Stimulated activated CD8-positive, alpha-beta memory T cell treated with anti-CD3 and anti-CD28 coated beads, Interleukin-15, amount 100 ng/mL, for 1 hour (primary cell): ENCODE data around the gene BMPER.

Source experiments
- DNase-seq: peaks from one replicate; pipeline ENCODE4 v3.0.0-alpha.2; 2020; ENCODE audit warnings: low read depth

BMPER gene

DNA sequence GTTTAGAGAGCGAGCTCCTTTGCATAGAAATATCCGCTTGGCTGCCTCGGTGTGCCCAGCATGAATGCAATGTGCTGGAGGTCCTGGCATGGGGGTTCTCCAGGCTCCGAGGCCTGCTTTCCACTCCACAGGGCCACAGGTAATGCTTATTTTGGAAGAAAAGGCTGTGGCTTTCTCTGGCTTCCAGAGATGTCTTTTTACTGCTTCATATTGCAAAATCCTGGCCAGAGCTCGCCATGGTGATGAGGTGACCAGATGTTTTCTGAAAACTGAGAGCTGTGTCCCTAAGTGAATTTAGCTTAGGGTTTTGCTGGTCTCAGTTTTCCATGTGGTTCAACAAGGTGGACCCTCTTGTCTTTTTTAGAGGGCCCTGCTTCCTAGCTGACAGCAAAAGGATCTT lies 65.2 kb downstream of the BMPER start:
- DNase-seq = no peak

GRCh38 chr7:33971106-33971505 lies 65.8 kb downstream of the BMPER start:
- DNase-seq = no peak

DNA sequence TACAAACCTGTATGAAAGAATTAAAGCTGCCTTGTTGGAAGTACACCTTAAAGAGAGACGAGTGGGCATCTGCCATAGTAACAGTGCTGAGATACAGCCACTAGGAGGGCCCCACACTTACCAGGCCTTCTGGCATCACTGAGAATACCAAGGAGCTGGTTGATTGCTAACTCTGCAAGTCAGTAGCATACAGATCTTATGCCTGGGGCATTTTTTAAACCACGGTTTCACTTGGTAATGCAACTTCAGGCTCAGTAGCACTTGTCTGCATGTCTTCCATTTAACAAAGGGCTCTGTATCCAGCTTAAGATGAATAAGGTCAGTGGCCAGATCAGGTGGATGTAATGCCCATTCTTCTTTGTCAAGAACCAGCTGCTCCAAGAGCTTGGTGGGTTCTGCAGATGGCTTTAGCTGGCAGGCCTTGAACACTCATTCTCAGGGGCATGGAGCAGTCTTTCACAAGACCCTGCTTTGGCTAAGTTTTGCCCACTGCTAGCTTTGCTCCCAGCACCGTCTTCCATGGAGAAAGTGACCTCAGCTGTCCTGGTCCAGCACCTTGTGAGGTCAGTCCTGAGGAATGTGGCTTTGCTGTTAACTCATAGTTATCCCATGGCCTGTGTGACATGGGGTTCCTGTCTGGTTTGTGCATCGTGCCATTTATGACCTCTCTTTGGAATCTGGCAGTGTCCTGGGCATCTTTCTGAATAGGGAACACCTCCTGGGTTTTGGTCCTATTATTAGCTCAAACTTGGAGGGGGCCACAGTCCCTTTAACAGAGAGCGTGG lies 68.1 kb downstream of the BMPER start:
- no peak for DNase-seq

DNA sequence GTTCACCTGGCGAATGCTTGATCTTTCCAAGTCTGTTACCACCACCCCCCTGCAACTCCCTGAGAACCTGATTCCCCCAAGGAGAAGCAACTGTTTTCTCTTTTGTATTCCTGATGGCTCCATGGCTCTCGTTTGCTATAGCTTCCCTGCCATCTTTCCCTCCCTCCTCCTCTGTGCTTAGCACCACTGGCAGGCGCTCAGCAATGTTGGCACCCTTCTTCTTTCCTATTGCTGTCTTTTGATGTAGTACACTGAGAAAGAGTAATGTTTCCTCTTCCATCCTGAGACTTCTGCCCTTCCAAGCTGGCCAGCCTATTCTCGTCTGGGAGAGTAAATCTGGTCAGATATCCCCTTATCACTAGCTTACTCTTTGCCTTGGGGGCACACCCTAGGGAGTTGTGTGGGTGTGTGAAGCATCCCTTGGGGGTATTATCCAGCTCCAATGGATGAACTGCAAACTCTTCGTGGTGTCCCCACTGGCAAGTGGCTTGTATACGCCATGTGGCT lies 74.0 kb downstream of the BMPER start:
- no peak for DNase-seq

- DNase-seq = no peak
Observed at GRCh38 chr7:33979807-33980355, 74.5 kb downstream of the BMPER start.

DNA sequence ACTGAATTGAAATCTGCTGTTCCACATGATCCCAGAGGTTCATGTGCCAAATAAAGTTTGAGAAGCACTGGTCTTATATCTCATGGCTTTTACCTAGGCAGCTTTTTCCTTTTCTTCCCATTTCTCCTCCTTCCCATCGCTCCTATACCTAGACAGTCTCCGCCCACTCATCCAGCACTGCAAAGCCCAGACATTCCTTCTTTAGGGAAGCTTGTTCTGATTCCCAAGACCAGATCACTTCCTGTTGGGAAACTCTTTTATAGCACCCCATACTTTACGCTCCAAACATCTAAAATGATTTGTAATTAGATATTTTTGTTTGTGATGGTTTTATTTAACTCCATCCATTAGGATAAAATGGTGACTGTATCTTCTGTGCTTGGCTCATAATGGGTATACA lies 75.9 kb downstream of the BMPER start:
- no peak for DNase-seq

DNA sequence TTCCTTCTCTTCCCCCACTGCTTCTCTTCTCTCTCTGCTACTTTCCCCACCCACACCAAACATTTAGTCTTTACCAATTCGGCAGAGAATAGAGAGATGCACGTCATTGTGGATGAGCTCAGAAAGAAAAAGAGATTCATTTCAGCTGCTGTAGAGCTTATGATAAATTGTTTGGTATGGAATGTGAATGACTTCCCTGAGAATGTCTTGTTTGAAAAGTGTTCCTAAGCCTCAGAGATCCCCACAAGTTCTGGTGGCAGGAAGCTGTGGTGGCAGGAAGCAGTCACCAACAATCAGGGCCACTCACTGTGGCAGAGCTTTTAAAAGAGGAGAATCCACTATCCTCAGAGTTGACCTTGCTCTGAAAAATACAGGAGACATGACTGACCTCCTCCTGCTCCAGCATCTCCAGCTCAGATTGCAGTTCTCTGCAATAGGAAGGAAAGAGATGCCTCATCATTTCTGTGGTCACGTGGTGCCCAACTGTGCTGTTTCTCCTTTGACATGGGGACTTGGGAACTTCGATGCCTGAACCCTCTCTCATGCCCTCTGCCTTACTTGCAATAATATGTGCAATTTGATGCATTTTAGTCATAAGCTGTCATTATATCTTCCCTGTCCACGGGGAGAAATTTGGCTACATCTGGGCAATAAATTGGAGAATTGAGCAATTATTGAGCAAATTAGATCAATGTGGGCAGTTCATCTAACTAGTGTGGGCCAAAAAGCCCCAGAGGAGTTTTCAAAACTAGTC lies 76.5 kb downstream of the BMPER start:
- no peak for DNase-seq

- no peak for DNase-seq
Observed at GRCh38 chr7:33982425-33982786, 77.1 kb downstream of the BMPER start.

- no peak for DNase-seq
Observed at GRCh38 chr7:33986451-33986850, 81.1 kb downstream of the BMPER start.

- no peak for DNase-seq
Observed at GRCh38 chr7:33986951-33987947, 81.9 kb downstream of the BMPER start.

DNA sequence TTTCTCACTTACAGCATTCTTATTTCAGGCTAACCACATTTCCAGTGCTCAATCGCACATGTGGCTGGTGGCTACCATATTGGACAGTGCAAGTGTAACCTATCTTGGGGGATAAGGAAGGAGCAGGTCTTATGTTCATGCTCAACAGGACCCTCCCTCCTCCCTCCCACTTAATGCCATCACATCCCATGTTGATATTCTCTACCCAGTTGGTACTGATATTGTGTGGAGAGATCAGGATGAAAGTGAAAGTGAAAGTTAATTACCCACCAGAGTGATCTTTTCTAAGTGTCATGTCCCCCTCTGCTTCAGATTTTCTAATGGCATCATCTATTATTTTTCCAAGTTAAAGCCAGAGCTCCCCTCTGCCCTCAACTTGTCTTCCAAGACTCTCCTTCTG lies 91.6 kb downstream of the BMPER start:
- DNase-seq = no peak

GRCh38 chr7:33998476-33998875 lies 93.1 kb downstream of the BMPER start:
- no peak for DNase-seq

DNA sequence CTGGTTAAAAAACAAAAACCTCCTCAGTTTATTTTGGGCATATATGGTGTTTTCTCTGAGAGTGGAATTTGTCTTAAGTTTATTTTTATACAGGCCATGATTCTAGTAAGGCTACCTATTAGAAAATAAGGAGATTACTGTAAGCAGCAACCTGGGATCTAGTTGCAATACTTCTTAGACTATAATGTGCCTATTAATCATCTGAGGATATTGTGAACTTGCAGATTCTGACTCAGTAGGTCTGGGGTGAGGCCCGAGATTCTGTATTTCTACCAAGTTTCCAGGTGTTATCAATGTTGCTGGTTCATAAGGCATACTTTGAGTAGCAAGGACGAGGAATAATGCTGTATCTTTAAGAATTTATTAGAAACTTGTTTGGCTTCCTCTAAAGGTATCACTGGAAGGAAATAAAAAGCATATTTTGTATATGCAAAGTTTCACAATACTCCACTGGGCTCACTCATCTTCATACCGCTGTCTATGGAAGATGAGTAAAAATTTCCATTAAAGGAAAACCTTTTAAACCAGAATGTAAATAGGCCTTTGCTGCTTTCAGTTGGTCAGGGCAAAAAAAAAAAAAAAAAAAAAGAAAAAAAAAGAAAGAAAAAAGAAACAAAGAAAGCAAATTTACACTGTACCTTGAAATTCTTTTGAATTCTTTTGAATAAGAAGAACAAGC lies 105.8 kb downstream of the BMPER start:
- DNase-seq = no peak

DNA sequence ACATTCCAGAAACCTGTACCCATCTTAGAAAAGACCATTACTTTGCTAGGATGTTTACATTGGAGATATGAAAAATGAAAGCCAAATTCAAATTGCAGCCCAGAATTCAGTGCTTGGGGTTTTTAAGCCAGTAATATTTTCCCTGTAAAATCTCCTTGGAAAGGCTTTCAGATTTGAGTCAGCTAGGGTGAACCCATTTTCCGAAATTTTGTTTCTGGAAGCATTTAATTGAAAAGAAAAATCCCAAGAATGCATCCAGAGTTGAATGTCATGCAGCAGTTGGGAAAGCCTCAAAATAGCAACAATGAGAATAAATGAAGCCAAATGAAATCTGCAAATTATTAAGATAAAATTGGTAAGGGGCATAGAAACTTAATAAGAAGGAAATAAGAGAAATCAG lies 106.4 kb downstream of the BMPER start:
- no peak for DNase-seq

- no peak for DNase-seq
Observed at GRCh38 chr7:34013421-34013820, 108.1 kb downstream of the BMPER start.

GRCh38 chr7:34015651-34016050 lies 110.3 kb downstream of the BMPER start:
- DNase-seq = no peak

GRCh38 chr7:34016876-34017275 lies 111.5 kb downstream of the BMPER start:
- DNase-seq = no peak

DNA sequence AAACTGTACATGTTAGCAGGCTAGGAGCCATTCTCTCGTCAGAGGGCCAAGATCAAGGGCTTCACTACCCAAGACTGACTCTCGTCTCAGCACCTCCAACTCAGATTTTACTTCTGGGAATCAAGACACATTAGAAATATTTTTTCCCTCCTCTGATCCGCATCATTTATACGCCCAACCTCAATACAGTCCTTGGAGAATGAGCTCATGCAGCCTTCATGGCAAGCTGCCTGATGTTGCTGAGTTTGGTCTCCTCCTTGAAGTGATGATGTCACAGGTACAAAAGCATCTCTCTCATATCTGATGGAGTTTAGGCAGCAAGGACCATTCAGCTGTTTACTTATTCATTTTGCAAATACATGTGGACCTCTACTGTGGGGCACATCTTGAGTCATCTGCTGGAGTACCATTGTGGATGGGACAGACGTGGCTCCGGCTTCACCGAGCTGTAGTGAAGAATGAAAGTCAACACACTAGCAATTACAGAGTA lies 114.0 kb downstream of the BMPER start:
- DNase-seq = no peak

GRCh38 chr7:34022626-34023025 lies 117.3 kb downstream of the BMPER start:
- DNase-seq = no peak

- no peak for DNase-seq
Observed at GRCh38 chr7:34025600-34025999, 120.3 kb downstream of the BMPER start.
